Colonic mucosa (tissue), 4 donors: ENCODE data around the gene PTTG1IP. TPM values are rescaled to one million over a fixed set of nuclear protein-coding genes. Genes with fewer than 3 reads are reported as not detected.

ENCODE experiments used
- DNase-seq: peaks from one replicate; pipeline ENCODE4 v3.0.0-alpha.2; 2020
- H3K27ac ChIP-seq: fragments of 200-600 bp; one replicate; pipeline ENCODE4 v1.8.0; 2021
- H3K27me3 ChIP-seq: fragments of 200-600 bp; one replicate; pipeline ENCODE4 v1.8.0; 2021
- H3K36me3 ChIP-seq: fragments of 200-600 bp; one replicate; pipeline ENCODE4 v1.8.0; 2021
- H3K4me1 ChIP-seq: fragments of 200-600 bp; one replicate; pipeline ENCODE4 v1.8.0; 2021; ENCODE audit warnings: mild to moderate bottlenecking
- H3K4me3 ChIP-seq: fragments of 200-600 bp; one replicate; pipeline ENCODE4 v1.8.0; 2021
- H3K9ac ChIP-seq, 2 donors: one replicate each; pipeline ENCODE4 v1.7.0; 2013; ENCODE audit warnings: control low read depth in 2 of 2, low read depth in 2 of 2, low read length in 2 of 2
- H3K9me3 ChIP-seq: fragments of 200-600 bp; one replicate; pipeline ENCODE4 v1.8.0; 2021
- CTCF ChIP-seq: fragments of 200-600 bp; IDR thresholded peaks from one replicate; pipeline ENCODE4 v1.8.0; 2022; ENCODE audit warnings: antibody characterized with exemption, mild to moderate bottlenecking
- intact Hi-C: fragments of 100-400 bp; cut with DNase I; formaldehyde crosslinking; loops from one replicate; pipeline ENCODE4 v1.14.1; 2022
- total RNA-seq, 2 donors: library from RNA; stranded (reverse); fragmentation: NEBNext Ultra II Directional in 1 of 2; extraction: Animal tissue kit (Norgen Biotek cat#: 25700) in 1 of 2; gene quantifications; one replicate each; pipeline ENCODE4 v1.2.1, GENCODE V29; 2021
- donor health status: healthy.
- donor health status: DM: no; HTN: no; CAD: no.
- donor health status: DM: no; HTN: no; CAD: no.

Gene PTTG1IP
- total RNA-seq, 2 donors from 2014 or later = 218 to 414 TPM

GRCh38 chr21:44854391-44854663 lies 19.2 kb downstream of the PTTG1IP start:
- DNase-seq = no peak

GRCh38 chr21:44853601-44854390 lies 19.7 kb downstream of the PTTG1IP start:
- no peak overlapping the region for H3K27ac ChIP-seq
- peaks cover 16% of the 10 kb centered on the region for H3K36me3 ChIP-seq
- intact Hi-C loops = no loop called here

More at GRCh38 chr21:44854391-44854663, 19.2 kb downstream of the PTTG1IP start:
- no peak overlapping the region for H3K4me3 ChIP-seq
- H3K27ac ChIP-seq = no peak overlapping the region
- H3K36me3 ChIP-seq = peaks cover 16% of the 10 kb centered on the region
- intact Hi-C loops = no loop called here
- no peak overlapping the region for H3K9ac ChIP-seq
- no peaks in the 10 kb centered on the region for H3K27me3 ChIP-seq
- no peak for TF ChIP-seq CTCF
- no peaks in the 10 kb centered on the region for H3K9me3 ChIP-seq
- H3K4me1 ChIP-seq = peaks cover 12% of the 10 kb centered on the region

GRCh38 chr21:44850905-44851657 lies 22.4 kb downstream of the PTTG1IP start:
- Histone ChIP-seq H3K9ac (no peak overlapping the region), H3K36me3 (peaks cover 16% of the 10 kb centered on the region), H3K27ac (no peak overlapping the region), H3K4me3 (no peak overlapping the region), H3K4me1 (peaks cover 36% of the 10 kb centered on the region), H3K27me3 (no peaks in the 10 kb centered on the region), H3K9me3 (no peaks in the 10 kb centered on the region)
- TF ChIP-seq CTCF = no peak
- DNase-seq = no peak
- intact Hi-C loops = no loop called here

More at GRCh38 chr21:44853601-44854390, 19.7 kb downstream of the PTTG1IP start:
- Histone ChIP-seq H3K4me3 (no peak overlapping the region), H3K27me3 (no peaks in the 10 kb centered on the region), H3K4me1 (peaks cover 17% of the 10 kb centered on the region), H3K9ac (peak overlapping the region in 1 of 2 donors; percentile 5), H3K9me3 (no peaks in the 10 kb centered on the region)
- peak; percentile 63 for DNase-seq
- no peak for TF ChIP-seq CTCF

- Histone ChIP-seq H3K9me3 (no peaks in the 10 kb centered on the region), H3K4me3 (no peak overlapping the region), H3K4me1 (peaks cover 41% of the 10 kb centered on the region), H3K9ac (peak overlapping the region in 1 of 2 donors; percentile 48), H3K36me3 (peaks cover 9% of the 10 kb centered on the region), H3K27me3 (no peaks in the 10 kb centered on the region), H3K27ac (peak overlapping the region; percentile 73)
- DNase-seq = peak; percentile 62
- no peak for TF ChIP-seq CTCF
- intact Hi-C loops = no loop called here
These were observed 23.2 kb downstream of the PTTG1IP start for GRCh38 chr21:44850208-44850800.

- Histone ChIP-seq H3K27ac (peak overlapping the region; percentile 73), H3K4me3 (no peak overlapping the region), H3K27me3 (no peaks in the 10 kb centered on the region), H3K36me3 (peaks cover 4% of the 10 kb centered on the region), H3K9me3 (no peaks in the 10 kb centered on the region), H3K9ac (peak overlapping the region in 1 of 2 donors; percentile 48), H3K4me1 (peaks cover 41% of the 10 kb centered on the region)
- intact Hi-C loops = no loop called here
- TF ChIP-seq CTCF = no peak
- DNase-seq = peak; percentile 69
These were observed 23.8 kb downstream of the PTTG1IP start for GRCh38 chr21:44849616-44850130.
